ENCODE data around the gene TMEM88.
"Not testable (repeated sequence)": the region's sequence is repeated elsewhere in the genome, so short reads cannot be mapped to it uniquely, and the experiment has no call there.

Gene TMEM88

GRCh38 chr17:7856811-7857712 is 2.2 kb downstream of the TMEM88 start, which contains the start of gene NAA38:
TSS of gene NAA38 (minus strand) at chr17:7857559. CDS start at chr17:7857463, 96 bp downstream.
- DNase-seq = peak; percentile 95

- DNase-seq = no peak
Measured at GRCh38 chr17:7857713-7858521, 3.1 kb downstream of the TMEM88 start, which contains the start of gene CYB5D1. TSS of gene CYB5D1 (plus strand) at chr17:7858003. CDS start at chr17:7858135, 132 bp downstream.

GRCh38 chr17:7858522-7858810 is 3.6 kb downstream of the TMEM88 start:
- DNase-seq = no peak

GRCh38 chr17:7859028-7859427 is 4.2 kb downstream of the TMEM88 start:
- no peak for DNase-seq

GRCh38 chr17:7862692-7863437 is 8.0 kb downstream of the TMEM88 start:
- DNase-seq = no peak

GRCh38 chr17:7864384-7864783 is 9.5 kb downstream of the TMEM88 start:
- not testable (repeated sequence) for DNase-seq

GRCh38 chr17:7864995-7865650 is 10.3 kb downstream of the TMEM88 start:
- no peak for DNase-seq

GRCh38 chr17:7867881-7868329 is 13.0 kb downstream of the TMEM88 start:
- DNase-seq = no peak

GRCh38 chr17:7873051-7873450 is 18.2 kb downstream of the TMEM88 start:
- no peak for DNase-seq

GRCh38 chr17:7875804-7876370 is 21.0 kb downstream of the TMEM88 start:
- no peak for DNase-seq

GRCh38 chr17:7878234-7878633 is 23.4 kb downstream of the TMEM88 start:
- DNase-seq = no peak

- no peak for DNase-seq
Measured at GRCh38 chr17:7880076-7880868, 25.4 kb downstream of the TMEM88 start.

- DNase-seq = no peak
Measured at GRCh38 chr17:7881276-7882054, 26.6 kb downstream of the TMEM88 start.

GRCh38 chr17:7882068-7882467 is 27.2 kb downstream of the TMEM88 start:
- no peak for DNase-seq

GRCh38 chr17:7882629-7883028 is 27.8 kb downstream of the TMEM88 start:
- DNase-seq = no peak

GRCh38 chr17:7883781-7884386 is 29.0 kb downstream of the TMEM88 start:
- DNase-seq = no peak

- DNase-seq = no peak
Measured at GRCh38 chr17:7884581-7885366, 29.9 kb downstream of the TMEM88 start.

GRCh38 chr17:7885367-7886226 is 30.7 kb downstream of the TMEM88 start:
- no peak for DNase-seq
